GM13976 (cell line): ENCODE results near the gene LYPD6B.

Experiments used
- DNase-seq: peaks from one replicate; pipeline ENCODE4 v3.0.0; 2012; ENCODE audit warnings: low spot score
- CTCF ChIP-seq: IDR thresholded peaks from 2 replicates; pipeline ENCODE4 v1.5.1; 2012; ENCODE audit warnings: borderline replicate concordance, mild to moderate bottlenecking; ENCODE audit not compliant: insufficient read depth; ENCODE audit errors: extremely low read depth, missing control alignments, control extremely low read depth
- in situ Hi-C: fragments of 300-500 bp; cut with MboI; formaldehyde crosslinking; loops from one replicate; pipeline ENCODE4 v1.12.0; 2022; ENCODE audit warnings: low sequenced_read_pairs, mixed read lengths, inconsistent platforms; ENCODE audit not compliant: unreplicated experiment

Gene LYPD6B, protein sequence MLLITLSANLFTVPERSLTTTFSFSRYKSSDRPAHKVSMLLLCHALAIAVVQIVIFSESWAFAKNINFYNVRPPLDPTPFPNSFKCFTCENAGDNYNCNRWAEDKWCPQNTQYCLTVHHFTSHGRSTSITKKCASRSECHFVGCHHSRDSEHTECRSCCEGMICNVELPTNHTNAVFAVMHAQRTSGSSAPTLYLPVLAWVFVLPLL

DNA sequence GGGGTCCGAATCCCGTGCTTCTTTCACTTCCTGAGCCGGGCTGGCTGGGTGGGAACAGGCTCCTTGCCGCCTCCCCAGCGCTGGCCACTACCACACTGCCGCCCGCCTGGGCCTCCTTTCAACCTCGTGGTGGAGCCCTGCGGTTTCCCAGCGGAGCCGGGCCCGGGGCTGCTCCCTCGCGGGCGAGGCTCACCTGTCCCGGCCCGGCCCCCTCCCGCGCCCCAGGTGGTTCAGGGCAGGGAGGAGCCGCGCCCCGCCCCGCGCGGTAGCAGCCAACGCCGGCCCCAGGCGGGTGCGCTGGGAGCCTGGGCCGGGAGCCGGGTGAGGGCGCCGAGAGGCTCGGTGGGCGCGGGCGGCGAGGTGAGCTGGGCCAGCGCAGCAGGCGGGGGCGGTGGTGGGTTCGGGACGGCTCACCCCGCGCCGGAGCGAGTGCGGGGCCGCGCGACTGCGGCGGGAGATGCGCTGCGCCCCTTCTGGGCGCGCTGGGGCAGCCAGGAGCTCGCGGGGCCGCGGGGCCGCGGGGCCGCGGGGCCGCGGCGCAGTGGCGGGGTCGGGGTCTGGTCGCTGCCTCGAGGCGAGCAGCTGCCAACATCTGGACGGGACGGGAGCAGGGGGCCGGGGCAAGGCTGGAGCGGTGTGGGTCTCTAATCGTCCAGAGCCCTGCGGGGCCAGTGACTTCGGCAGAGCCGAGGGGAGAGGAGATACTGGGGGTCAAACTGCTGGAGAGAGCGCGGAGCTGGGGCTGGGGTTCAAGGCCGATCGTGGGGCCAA, at the start of gene LYPD6B:
TSS of gene LYPD6B (plus strand) at position 258 of the 771 bp plus-strand sequence. CDS start 92,250 bp downstream, outside the sequence.
- in situ Hi-C loops: no loop called here
- peak; percentile 9 for TF ChIP-seq CTCF
- peak; percentile 62 for DNase-seq

- in situ Hi-C loops: loop anchor here (25.0 kb wide), 2 partner anchors 428 to 1003 kb away; no protein-coding TSS in a partner anchor
These were observed 48.5 kb upstream of the LYPD6B start for GRCh38 chr2:148989882-148990493.

DNA sequence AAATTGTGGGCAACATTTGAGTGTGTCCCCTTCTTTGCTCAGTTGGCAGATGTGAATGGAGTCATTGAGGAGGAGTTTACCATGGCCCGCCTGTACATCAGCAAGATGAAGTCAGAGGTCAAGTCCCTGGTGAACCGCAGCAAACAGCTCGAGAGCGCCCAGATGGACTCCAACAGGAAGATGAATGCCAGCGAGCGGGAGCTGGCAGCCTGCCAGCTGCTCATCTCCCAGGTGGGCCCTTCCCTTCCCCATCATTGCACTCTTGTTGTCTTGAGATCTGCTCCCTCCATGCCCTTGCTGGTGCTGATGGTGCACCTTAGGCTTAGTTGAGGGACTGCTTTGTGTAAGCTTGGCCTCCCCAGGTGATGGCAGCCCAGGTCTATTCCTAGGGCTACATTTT, 47.5 kb upstream of the LYPD6B start:
- DNase-seq: no peak
- no peak for TF ChIP-seq CTCF
- in situ Hi-C loops: loop anchor here (25.0 kb wide), 2 partner anchors 429 to 1004 kb away; no protein-coding TSS in a partner anchor

More at GRCh38 chr2:148989882-148990493, 48.5 kb upstream of the LYPD6B start:
- DNase-seq: peak; percentile 72
- TF ChIP-seq CTCF: peak; percentile 61

DNA sequence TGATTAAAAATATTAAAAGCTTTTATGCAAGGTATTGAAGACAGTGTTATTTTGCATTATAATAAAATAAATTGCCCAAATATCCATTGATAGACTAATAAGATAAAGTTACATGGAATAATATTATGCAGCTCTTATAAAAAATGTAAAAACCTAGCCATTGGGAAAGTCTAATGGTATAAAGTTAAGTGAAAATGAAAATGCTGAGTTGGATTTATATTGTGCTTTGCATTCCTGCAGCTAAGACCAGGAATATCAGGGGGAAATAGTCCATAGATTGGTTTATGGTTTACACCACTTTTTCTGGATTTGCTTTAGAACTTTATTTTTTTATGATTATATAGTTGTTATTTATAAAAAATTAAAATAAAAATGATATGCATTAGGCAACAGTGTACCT, 46.1 kb upstream of the LYPD6B start:
- TF ChIP-seq CTCF: no peak
- in situ Hi-C loops: loop anchor here (25.0 kb wide), 2 partner anchors 430 to 1005 kb away; no protein-coding TSS in a partner anchor
- DNase-seq: no peak

DNA sequence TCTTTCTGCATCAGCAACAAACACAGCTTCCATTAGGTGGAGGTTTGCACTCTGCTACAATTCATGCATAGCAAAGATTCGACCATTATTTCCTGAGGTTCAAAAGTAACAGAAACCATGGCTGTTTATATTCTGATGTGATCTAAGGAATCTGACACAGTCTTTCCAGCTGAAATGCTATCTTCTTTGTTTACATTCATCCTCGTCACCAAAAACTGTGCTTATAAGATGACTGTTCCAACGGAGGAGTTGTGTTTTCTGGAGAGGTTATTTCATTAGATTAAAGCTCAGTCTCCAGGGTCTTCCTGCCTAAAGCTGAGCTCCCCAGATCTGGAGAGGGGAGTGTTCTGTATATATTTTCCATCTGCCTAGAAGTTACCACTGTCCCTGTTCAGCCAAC, 45.1 kb upstream of the LYPD6B start:
- TF ChIP-seq CTCF: no peak
- DNase-seq: no peak
- in situ Hi-C loops: loop anchor here (25.0 kb wide), 2 partner anchors 431 to 1006 kb away; no protein-coding TSS in a partner anchor

- no peak for TF ChIP-seq CTCF
- no peak for DNase-seq
- in situ Hi-C loops: loop anchor here (25.0 kb wide), 2 partner anchors 432 to 1007 kb away; no protein-coding TSS in a partner anchor
These were observed 44.2 kb upstream of the LYPD6B start for GRCh38 chr2:148994341-148994740.
